Endothelial cell (in vitro differentiated cells): ENCODE data around the gene SAMD4B. TPM values are rescaled to one million over a fixed set of nuclear protein-coding genes. Genes with fewer than 3 reads are reported as not detected.
"Not testable (repeated sequence)": the region's sequence is repeated elsewhere in the genome, so short reads cannot be mapped to it uniquely, and the experiment has no call there.

ENCODE experiments used
- DNase-seq: peaks from one replicate; pipeline ENCODE4 v3.0.0; 2021; ENCODE audit warnings: low spot score
- H3K27ac Mint-ChIP-seq: one replicate; pipeline ENCODE4 v1.8.0; 2021; ENCODE audit warnings: mixed read lengths, inconsistent platforms; ENCODE audit not compliant: unreplicated experiment
- H3K27me3 Mint-ChIP-seq: one replicate; pipeline ENCODE4 v1.8.0; 2021; ENCODE audit warnings: mild to moderate bottlenecking, moderate library complexity, mixed read lengths, inconsistent platforms; ENCODE audit not compliant: unreplicated experiment
- H3K36me3 Mint-ChIP-seq: one replicate; pipeline ENCODE4 v1.8.0; 2021; ENCODE audit warnings: mild to moderate bottlenecking, low read depth, mixed read lengths, inconsistent platforms; ENCODE audit not compliant: unreplicated experiment
- H3K4me1 Mint-ChIP-seq: one replicate; pipeline ENCODE4 v1.8.0; 2021; ENCODE audit warnings: mild to moderate bottlenecking, mixed read lengths, inconsistent platforms; ENCODE audit not compliant: unreplicated experiment
- H3K4me3 Mint-ChIP-seq: one replicate; pipeline ENCODE4 v1.8.0; 2021; ENCODE audit warnings: mild to moderate bottlenecking, mixed read lengths, inconsistent platforms; ENCODE audit not compliant: unreplicated experiment
- H3K9me3 Mint-ChIP-seq: one replicate; pipeline ENCODE4 v1.8.0; 2021; ENCODE audit warnings: mixed read lengths, inconsistent platforms; ENCODE audit not compliant: unreplicated experiment
- total RNA-seq: library from RNA; stranded (reverse); fragmentation: NEBNext Ultra II Directional; extraction: Animal tissue kit (Norgen Biotek cat#: 25700); gene quantifications from one replicate; pipeline ENCODE4 v1.2.1, GENCODE V29; 2021; ENCODE audit not compliant: unreplicated experiment
- TF ChIP-seq, protein P1 (sequence below): fragments of 200-600 bp; sonication (generic); IDR thresholded peaks from one replicate; pipeline ENCODE4 v1.5.0; 2021; ENCODE audit warnings: antibody characterized with exemption; ENCODE audit not compliant: unreplicated experiment

SAMD4B gene
- total RNA-seq, 1 donor from 2014 or later, result 127 TPM

DNA sequence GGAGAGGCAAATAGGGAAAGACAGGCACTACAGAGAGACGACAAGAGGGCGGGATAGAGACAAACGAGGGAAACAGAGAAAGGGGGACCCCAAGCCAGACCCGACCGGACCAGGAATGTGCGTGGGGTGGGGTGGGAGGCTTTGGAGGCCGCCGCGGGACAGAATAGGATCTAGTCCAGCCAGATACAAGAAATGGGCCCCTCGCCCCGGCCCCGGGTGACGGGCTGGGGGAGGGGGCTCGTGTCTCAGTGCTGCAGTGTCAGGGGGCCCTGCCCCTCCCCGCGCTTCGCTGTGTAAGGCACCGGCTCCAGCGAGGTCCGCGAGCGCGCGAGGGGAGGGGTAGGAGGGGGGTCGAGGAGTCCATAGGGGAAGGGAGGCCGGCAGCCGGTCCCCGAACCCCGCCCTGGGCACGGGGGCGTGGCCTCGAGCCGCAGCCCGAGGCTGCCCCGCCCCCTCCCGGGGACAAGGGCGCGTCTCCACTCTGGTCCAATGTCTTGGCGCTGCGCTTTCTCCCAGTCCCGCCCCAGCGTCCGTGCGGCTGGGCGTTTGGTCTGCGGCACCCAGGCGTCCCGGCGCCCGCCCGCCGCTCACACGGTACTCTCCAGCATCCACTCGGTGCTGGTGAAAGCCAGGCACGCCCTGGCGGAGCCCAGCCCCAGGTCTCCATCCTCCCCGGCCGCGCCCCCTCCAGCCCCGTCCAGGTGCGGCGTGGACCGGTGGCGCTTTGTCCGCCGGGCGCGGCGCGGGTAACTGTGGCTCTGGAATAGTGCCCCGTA lies 35.0 kb upstream of the SAMD4B start:
- no peak for DNase-seq
- no peak overlapping the region for H3K27ac Mint-ChIP-seq
- H3K27me3 Mint-ChIP-seq, result peaks cover 20% of the 10 kb centered on the region
- H3K4me3 Mint-ChIP-seq, result peak overlapping the region; percentile 57
- peaks cover 6% of the 10 kb centered on the region for H3K4me1 Mint-ChIP-seq
- no peaks in the 10 kb centered on the region for H3K9me3 Mint-ChIP-seq
- peaks cover 5% of the 10 kb centered on the region for H3K36me3 Mint-ChIP-seq
- TF ChIP-seq, protein P1, sequence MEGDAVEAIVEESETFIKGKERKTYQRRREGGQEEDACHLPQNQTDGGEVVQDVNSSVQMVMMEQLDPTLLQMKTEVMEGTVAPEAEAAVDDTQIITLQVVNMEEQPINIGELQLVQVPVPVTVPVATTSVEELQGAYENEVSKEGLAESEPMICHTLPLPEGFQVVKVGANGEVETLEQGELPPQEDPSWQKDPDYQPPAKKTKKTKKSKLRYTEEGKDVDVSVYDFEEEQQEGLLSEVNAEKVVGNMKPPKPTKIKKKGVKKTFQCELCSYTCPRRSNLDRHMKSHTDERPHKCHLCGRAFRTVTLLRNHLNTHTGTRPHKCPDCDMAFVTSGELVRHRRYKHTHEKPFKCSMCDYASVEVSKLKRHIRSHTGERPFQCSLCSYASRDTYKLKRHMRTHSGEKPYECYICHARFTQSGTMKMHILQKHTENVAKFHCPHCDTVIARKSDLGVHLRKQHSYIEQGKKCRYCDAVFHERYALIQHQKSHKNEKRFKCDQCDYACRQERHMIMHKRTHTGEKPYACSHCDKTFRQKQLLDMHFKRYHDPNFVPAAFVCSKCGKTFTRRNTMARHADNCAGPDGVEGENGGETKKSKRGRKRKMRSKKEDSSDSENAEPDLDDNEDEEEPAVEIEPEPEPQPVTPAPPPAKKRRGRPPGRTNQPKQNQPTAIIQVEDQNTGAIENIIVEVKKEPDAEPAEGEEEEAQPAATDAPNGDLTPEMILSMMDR, result no peak

DNA sequence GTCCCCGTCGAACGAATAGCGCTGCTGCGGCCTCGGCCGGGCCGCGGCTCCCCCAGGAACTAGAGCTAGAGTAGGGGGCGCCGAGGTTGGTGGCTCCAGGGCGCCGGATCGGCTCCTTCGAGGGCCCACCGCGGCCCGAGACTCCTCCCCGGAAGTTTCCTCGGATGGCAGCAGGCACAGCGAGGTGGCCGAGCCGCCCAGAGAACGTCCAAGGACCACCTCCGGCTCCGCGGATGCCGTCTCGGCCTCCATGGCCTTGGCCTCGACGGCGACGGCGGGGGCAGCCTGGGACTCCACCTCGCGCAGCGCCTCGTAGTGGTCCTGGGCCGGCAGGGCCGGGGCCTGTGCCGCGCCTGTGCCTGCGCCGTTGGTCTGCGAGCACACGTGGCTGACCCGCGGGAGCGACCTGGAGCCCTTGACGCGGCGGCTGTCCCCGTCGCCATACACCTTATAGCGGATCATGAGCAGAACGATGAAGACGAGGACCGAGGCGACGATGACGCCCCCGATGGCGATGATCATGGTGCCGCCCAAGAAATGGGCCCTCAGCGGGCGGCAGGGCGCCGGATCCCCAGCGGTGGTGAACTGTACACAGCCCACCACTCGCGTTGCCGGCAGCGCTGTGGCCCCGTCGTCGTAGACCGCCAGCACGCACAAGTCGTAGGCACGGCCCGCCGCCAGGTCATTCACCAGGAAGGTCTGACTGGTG lies 34.2 kb upstream of the SAMD4B start:
- no peak overlapping the region for H3K4me3 Mint-ChIP-seq
- no peak overlapping the region for H3K27ac Mint-ChIP-seq
- TF ChIP-seq, protein P1, result no peak
- H3K27me3 Mint-ChIP-seq, result peaks cover 20% of the 10 kb centered on the region
- peaks cover 5% of the 10 kb centered on the region for H3K36me3 Mint-ChIP-seq
- DNase-seq, result peak; percentile 33
- no peaks in the 10 kb centered on the region for H3K9me3 Mint-ChIP-seq
- H3K4me1 Mint-ChIP-seq, result peaks cover 6% of the 10 kb centered on the region

DNA sequence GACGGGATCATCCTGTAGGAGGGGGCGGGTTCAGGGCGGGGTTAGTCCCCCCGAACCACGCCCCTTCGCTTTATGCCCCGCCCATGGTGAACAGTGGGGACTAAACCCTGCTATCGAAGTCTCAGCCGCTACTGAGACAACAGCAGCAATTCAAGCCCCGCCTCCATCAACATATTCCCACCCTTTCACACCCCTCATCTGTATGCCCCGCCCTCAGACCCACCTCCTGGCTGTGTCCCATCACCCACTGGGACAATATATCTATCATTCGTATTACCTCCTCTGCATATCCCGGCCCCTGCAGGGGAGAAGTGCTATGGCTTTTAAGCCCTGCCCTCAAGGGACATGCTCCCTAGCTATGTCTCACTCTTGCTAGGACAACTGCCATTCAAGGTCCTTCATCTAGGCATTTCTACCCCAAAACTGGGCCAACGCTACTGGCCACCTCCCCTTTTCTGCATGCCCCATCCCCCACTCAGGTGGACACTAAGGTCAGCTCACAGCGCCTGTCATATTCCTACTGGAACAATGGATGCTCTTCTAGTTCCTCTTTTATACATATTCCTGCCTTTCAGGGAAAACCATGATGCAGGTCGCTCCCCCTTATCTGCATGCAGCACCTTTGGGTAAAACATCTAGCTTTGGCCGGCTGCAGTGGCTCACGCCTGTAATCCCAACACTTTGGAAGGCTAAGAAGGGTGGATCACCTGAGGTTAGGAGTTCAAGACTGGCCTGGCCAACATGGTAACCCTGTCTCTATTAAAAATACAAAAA lies 33.5 kb upstream of the SAMD4B start:
- no peak for DNase-seq
- Mint-ChIP-seq H3K27me3 (peaks cover 20% of the 10 kb centered on the region), H3K36me3 (peaks cover 5% of the 10 kb centered on the region), H3K9me3 (no peaks in the 10 kb centered on the region), H3K27ac (no peak overlapping the region), H3K4me3 (no peak overlapping the region), H3K4me1 (peaks cover 6% of the 10 kb centered on the region)
- TF ChIP-seq, protein P1, result no peak

DNA sequence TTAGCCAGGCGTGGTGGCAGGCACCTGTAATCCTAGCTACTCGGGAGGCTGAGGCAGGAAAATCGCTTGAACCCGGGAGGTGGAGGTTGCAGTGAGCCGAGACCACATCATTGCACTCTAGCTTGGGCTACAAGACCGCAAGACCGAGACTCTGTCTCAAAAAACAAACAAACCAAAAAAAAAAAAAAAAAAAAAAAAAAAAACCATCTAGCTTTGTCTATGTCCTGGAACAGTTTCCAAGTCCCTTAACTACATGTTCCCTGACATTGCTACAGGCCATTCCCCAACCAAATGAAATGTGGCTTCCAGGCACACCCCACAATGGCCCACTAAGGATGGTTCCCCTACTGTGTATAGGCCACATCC lies 32.9 kb upstream of the SAMD4B start:
- H3K9me3 Mint-ChIP-seq, H3K4me3 Mint-ChIP-seq, H3K27ac Mint-ChIP-seq, H3K4me1 Mint-ChIP-seq, H3K36me3 Mint-ChIP-seq, DNase-seq: not testable (repeated sequence)
- peaks cover 20% of the 10 kb centered on the region for H3K27me3 Mint-ChIP-seq

DNA sequence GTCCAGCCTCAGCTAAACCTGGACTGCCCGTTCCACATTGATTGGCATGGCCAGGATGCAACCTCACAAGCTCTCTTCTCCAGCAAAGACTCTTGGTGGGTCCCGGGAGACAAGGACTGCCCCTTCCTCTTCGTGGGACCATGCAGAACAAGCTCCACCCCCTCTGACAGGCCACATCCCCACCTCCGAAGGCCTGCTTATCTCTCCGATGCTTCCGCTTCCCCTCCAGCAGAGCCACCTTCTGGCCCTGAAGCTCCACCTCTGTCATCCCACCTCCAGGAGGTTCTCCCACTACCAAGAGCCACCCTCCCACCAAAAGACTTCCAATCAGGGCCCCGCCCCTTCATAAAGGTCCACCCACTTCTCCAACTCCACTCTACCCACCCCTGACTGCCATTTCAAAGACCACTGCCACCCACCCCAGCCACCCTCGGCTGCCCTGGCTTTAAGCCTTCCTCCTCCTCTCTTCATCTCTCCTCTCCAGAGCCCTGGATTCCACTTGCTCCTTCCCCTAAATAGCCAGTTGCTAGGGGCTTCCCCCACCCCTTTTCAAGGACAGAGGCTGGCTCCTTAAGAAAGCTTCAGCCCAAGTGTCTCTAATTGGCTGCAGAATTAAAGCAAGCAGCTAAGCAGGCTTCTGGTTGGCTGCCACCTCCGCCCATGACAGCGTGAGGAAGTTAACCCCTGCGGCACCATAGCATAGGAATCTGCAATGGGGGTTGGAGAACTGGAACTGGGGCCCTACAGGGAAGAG lies 31.5 kb upstream of the SAMD4B start:
- TF ChIP-seq, protein P1, result no peak
- peaks cover 20% of the 10 kb centered on the region for H3K27me3 Mint-ChIP-seq
- H3K4me3 Mint-ChIP-seq, result peak overlapping the region; percentile 44
- H3K36me3 Mint-ChIP-seq, result peaks cover 5% of the 10 kb centered on the region
- peaks cover 6% of the 10 kb centered on the region for H3K4me1 Mint-ChIP-seq
- no peak for DNase-seq
- no peaks in the 10 kb centered on the region for H3K9me3 Mint-ChIP-seq
- no peak overlapping the region for H3K27ac Mint-ChIP-seq
